ENCODE data around the gene KRT7.

DNA sequence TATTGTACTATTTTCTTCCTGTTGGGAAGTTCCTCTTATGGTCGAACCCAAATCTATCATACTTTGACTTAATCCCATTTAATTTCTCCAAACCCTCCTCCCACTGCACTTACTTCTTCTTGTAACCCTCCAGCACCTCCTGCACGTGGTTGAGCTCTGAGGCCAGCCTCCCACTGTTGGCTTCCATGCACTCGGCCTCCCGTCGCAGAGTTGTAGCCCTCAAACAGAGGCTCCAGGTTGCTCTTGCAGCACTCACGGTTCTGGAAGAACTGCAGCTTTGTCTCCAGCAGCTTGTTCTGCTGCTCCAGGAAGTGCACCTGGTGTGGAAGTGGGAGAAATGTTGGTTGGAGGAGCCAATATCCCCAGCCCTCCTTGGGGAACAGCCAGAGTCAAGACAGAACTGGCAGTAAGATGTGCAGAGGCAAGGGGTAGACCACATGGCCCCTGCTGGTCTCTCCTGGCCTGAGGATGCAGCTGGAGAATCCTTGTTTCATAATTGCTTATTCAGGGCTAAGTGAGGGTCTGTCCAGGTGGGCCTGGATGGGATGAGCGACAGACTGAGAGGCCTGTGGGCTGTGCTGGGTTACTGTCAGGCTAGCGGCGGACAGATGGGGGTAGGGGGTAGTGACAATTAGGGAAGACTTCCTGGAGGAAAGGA, 23.0 kb downstream of the KRT7 start:
- no peak for TF ChIP-seq POLR2A (IDR thresholded peaks at IDR 0.05)
- TF ChIP-seq, protein P1, sequence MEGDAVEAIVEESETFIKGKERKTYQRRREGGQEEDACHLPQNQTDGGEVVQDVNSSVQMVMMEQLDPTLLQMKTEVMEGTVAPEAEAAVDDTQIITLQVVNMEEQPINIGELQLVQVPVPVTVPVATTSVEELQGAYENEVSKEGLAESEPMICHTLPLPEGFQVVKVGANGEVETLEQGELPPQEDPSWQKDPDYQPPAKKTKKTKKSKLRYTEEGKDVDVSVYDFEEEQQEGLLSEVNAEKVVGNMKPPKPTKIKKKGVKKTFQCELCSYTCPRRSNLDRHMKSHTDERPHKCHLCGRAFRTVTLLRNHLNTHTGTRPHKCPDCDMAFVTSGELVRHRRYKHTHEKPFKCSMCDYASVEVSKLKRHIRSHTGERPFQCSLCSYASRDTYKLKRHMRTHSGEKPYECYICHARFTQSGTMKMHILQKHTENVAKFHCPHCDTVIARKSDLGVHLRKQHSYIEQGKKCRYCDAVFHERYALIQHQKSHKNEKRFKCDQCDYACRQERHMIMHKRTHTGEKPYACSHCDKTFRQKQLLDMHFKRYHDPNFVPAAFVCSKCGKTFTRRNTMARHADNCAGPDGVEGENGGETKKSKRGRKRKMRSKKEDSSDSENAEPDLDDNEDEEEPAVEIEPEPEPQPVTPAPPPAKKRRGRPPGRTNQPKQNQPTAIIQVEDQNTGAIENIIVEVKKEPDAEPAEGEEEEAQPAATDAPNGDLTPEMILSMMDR (IDR thresholded peaks at IDR 0.05) = no peak

All from body of pancreas (tissue), 4 donors.